EL (cell line): ENCODE measurements around the gene EVC.
"Not testable (repeated sequence)": the region's sequence is repeated elsewhere in the genome, so short reads cannot be mapped to it uniquely, and the experiment has no call there.

ENCODE experiments used
- DNase-seq: peaks from one replicate; pipeline ENCODE4 v3.0.0-alpha.2; 2016

Gene EVC

GRCh38 chr4:5790546-5790857 is 79.5 kb downstream of the EVC start:
- DNase-seq, result no peak

- DNase-seq, result no peak
Observed at GRCh38 chr4:5791654-5792053, 80.7 kb downstream of the EVC start.

- DNase-seq, result no peak
Observed at GRCh38 chr4:5793514-5793913, 82.5 kb downstream of the EVC start.

GRCh38 chr4:5795580-5795979 is 84.6 kb downstream of the EVC start:
- DNase-seq, result no peak

- DNase-seq, result no peak
Observed at GRCh38 chr4:5796976-5797375, 86.0 kb downstream of the EVC start.

- DNase-seq, result no peak
Observed at GRCh38 chr4:5797866-5798265, 86.9 kb downstream of the EVC start.

- DNase-seq, result no peak
Observed at GRCh38 chr4:5798462-5798861, 87.5 kb downstream of the EVC start.

- no peak for DNase-seq
Observed at GRCh38 chr4:5798946-5799345, 87.9 kb downstream of the EVC start.

GRCh38 chr4:5799406-5799805 is 88.4 kb downstream of the EVC start:
- DNase-seq, result no peak

GRCh38 chr4:5800496-5800895 is 89.5 kb downstream of the EVC start:
- no peak for DNase-seq

- no peak for DNase-seq
Observed at GRCh38 chr4:5801696-5802095, 90.7 kb downstream of the EVC start.

- no peak for DNase-seq
Observed at GRCh38 chr4:5802565-5802964, 91.6 kb downstream of the EVC start.

- DNase-seq, result no peak
Observed at GRCh38 chr4:5804656-5805055, 93.7 kb downstream of the EVC start.

GRCh38 chr4:5805270-5805669 is 94.3 kb downstream of the EVC start:
- DNase-seq, result no peak

- peak; percentile 16 for DNase-seq
Observed at GRCh38 chr4:5808081-5808741, 97.2 kb downstream of the EVC start.

- DNase-seq, result no peak
Observed at GRCh38 chr4:5809216-5809776, 98.3 kb downstream of the EVC start.

GRCh38 chr4:5810151-5810550 is 99.2 kb downstream of the EVC start:
- DNase-seq, result no peak

- no peak for DNase-seq
Observed at GRCh38 chr4:5810770-5811430, 99.9 kb downstream of the EVC start.

GRCh38 chr4:5812057-5812456 is 101.1 kb downstream of the EVC start:
- not testable (repeated sequence) for DNase-seq

- peak; percentile 69 for DNase-seq
Observed at GRCh38 chr4:5812506-5813229, 101.7 kb downstream of the EVC start.

- no peak for DNase-seq
Observed at GRCh38 chr4:5813882-5814255, 102.9 kb downstream of the EVC start.

- DNase-seq, result no peak
Observed at GRCh38 chr4:5814421-5814820, 103.4 kb downstream of the EVC start.

GRCh38 chr4:5815641-5816040 is 104.6 kb downstream of the EVC start:
- no peak for DNase-seq

- no peak for DNase-seq
Observed at GRCh38 chr4:5816101-5816500, 105.1 kb downstream of the EVC start.
